Measurements from ENCODE around the gene CXCL13. TPM values are rescaled to one million over a fixed set of nuclear protein-coding genes. Genes with fewer than 3 reads are reported as not detected.

CXCL13 gene
- polyA plus RNA-seq, 1 of the 3 experiments (the other 2 are of a cell fraction): not detected

DNA sequence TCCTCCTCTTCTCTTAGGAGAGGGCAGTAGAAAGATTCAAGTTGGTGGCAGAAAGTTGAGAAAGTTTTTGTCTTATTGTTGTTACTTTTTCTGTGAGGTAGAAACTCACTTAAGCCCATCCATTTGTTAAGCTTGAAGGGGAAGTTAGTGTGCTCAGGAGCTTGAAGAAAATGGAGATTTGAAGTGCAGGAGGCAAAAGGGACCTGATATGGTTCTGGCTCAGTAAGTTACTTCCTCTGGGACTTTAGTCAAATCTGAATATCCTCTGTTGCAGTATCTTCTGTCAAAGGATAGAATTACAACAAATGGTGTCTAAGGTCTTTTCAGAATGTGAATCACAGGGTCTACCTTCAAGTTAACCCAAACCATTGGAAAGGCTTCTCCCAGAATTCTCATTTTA lies 46.2 kb downstream of the CXCL13 start:
- CTCF ChIA-PET: no interaction called here
- no peaks in the 10 kb centered on the region for H3K9me2 ChIP-seq

DNA sequence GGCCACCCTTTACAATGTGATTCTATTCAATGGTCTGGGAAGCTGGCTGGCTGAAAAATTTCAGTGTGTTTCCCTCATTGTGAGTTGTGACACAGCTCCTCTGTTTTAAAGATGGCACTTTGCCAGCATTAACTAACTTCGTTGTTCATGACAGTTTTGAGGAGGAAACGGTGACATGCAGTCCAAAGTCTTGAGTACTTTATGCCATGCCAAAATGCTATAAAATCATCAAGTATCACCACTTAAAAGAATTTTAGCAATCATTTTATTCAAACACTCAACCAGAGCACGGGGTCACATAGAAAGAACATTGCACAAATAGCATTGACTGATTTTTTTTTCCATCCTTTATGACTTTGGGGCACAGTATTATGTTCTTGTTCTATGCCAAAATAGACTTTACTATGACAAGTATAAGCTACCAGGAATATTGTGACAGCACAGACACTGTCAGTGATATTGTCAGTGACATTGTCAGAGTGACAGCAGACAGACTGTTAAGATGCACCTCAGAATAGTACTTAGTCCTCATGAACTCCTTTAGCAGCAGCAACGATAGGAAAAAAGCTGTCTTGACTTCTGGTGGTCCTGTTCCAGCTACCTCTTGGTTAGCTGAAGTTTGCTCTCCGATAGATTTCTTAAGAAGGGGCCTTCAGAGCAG lies 46.7 kb downstream of the CXCL13 start:
- CTCF ChIA-PET: no interaction called here

More for the DNA sequence above, 46.2 kb downstream of the CXCL13 start:
- Histone ChIP-seq H3K4me2 (no peak overlapping the region), H4K20me1 (ENCODE audit: insufficient read depth) (no peaks in the 10 kb centered on the region), H3K4me1 (ENCODE audit: control insufficient read depth in 1 of 2, insufficient read depth in 2 of 2, low read depth in 1 of 2, low read length in 1 of 2) (no peaks in the 10 kb centered on the region), H3K9me3 (peaks cover 2% of the 10 kb centered on the region; the same call in 1 of the 2 replicates), H3K36me3 (replicated peaks in 1 of 2; ENCODE audit: control insufficient read depth in 1 of 2, insufficient read depth in 2 of 2, low read length in 1 of 2) (no peaks in the 10 kb centered on the region), H3K9ac (no peak overlapping the region), H3K27me3 (ENCODE audit: insufficient read depth) (peaks cover 9% of the 10 kb centered on the region; the same call in 1 of the 2 replicates), H2AFZ (ENCODE audit: low read depth) (no peak overlapping the region), H3F3A (replicated peaks; ENCODE audit: insufficient read depth) (no peaks in the 10 kb centered on the region), H3K4me3 (ENCODE audit: low read depth in 2 of 2, low read length in 1 of 2) (no peak overlapping the region), H3K27ac (ENCODE audit: low read depth in 2 of 2, low read length in 1 of 2) (no peak overlapping the region), H3K79me2 (ENCODE audit: insufficient read depth) (no peaks in the 10 kb centered on the region)
- POLR2A ChIA-PET: no interaction called here
- no peak for DNase-seq
- TF ChIP-seq, protein P1, sequence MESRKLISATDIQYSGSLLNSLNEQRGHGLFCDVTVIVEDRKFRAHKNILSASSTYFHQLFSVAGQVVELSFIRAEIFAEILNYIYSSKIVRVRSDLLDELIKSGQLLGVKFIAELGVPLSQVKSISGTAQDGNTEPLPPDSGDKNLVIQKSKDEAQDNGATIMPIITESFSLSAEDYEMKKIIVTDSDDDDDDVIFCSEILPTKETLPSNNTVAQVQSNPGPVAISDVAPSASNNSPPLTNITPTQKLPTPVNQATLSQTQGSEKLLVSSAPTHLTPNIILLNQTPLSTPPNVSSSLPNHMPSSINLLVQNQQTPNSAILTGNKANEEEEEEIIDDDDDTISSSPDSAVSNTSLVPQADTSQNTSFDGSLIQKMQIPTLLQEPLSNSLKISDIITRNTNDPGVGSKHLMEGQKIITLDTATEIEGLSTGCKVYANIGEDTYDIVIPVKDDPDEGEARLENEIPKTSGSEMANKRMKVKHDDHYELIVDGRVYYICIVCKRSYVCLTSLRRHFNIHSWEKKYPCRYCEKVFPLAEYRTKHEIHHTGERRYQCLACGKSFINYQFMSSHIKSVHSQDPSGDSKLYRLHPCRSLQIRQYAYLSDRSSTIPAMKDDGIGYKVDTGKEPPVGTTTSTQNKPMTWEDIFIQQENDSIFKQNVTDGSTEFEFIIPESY (IDR thresholded peaks at IDR 0.05; ENCODE audit: borderline replicate concordance, low read depth): no peak
- no peak for TF ChIP-seq GATA2 (CRISPR knock-in tag; IDR thresholded peaks at IDR 0.05)
- no peak for TF ChIP-seq SIN3A (IDR thresholded peaks at IDR 0.05; ENCODE audit: borderline replicate concordance, low read depth, low read length)
- TF ChIP-seq FOXJ3 (CRISPR knock-in tag; IDR thresholded peaks at IDR 0.05): no peak
- TF ChIP-seq GABPA (IDR thresholded peaks at IDR 0.05; ENCODE audit: low read depth): no peak
- TF ChIP-seq RXRA (IDR thresholded peaks at IDR 0.05; ENCODE audit: borderline replicate concordance, low read depth): no peak
- no peak for TF ChIP-seq RCOR1 (IDR thresholded peaks at IDR 0.05; ENCODE audit: low read length)
- no peak for TF ChIP-seq RFX5 (IDR thresholded peaks at IDR 0.05; ENCODE audit: low read length)
- TF ChIP-seq, protein P2, sequence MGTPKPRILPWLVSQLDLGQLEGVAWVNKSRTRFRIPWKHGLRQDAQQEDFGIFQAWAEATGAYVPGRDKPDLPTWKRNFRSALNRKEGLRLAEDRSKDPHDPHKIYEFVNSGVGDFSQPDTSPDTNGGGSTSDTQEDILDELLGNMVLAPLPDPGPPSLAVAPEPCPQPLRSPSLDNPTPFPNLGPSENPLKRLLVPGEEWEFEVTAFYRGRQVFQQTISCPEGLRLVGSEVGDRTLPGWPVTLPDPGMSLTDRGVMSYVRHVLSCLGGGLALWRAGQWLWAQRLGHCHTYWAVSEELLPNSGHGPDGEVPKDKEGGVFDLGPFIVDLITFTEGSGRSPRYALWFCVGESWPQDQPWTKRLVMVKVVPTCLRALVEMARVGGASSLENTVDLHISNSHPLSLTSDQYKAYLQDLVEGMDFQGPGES (IDR thresholded peaks at IDR 0.05; ENCODE audit: low read depth, low read length): no peak
- no peak for TF ChIP-seq NFIC (IDR thresholded peaks at IDR 0.05; ENCODE audit: borderline replicate concordance)
- TF ChIP-seq, protein P3, sequence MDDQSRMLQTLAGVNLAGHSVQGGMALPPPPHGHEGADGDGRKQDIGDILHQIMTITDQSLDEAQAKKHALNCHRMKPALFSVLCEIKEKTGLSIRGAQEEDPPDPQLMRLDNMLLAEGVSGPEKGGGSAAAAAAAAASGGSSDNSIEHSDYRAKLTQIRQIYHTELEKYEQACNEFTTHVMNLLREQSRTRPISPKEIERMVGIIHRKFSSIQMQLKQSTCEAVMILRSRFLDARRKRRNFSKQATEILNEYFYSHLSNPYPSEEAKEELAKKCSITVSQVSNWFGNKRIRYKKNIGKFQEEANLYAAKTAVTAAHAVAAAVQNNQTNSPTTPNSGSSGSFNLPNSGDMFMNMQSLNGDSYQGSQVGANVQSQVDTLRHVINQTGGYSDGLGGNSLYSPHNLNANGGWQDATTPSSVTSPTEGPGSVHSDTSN (IDR thresholded peaks at IDR 0.05): no peak
- TF ChIP-seq YY1 (IDR thresholded peaks at IDR 0.05; ENCODE audit: low read depth): no peak
- TF ChIP-seq FOXM1 (IDR thresholded peaks at IDR 0.05; ENCODE audit: low read depth): no peak
- TF ChIP-seq NRF1 (IDR thresholded peaks at IDR 0.05; ENCODE audit: low read depth, low read length): no peak
- TF ChIP-seq ELF1 (IDR thresholded peaks at IDR 0.05): no peak
- TF ChIP-seq TEAD4 (IDR thresholded peaks at IDR 0.05; ENCODE audit: borderline replicate concordance, insufficient read depth): no peak

More for the DNA sequence above, 46.7 kb downstream of the CXCL13 start:
- WGBS (ENCODE audit: low lambda C conversion rate): 0% methylated on average over 5 of the region's 5 CpGs
- no peak for DNase-seq
- no peak overlapping the region for H3K9ac ChIP-seq
- H3F3A ChIP-seq (replicated peaks; ENCODE audit: insufficient read depth): no peaks in the 10 kb centered on the region
- no peaks in the 10 kb centered on the region for H3K9me3 ChIP-seq
- H3K27me3 ChIP-seq (ENCODE audit: insufficient read depth): peaks cover 9% of the 10 kb centered on the region; the same call in 1 of the 2 replicates
- H4K20me1 ChIP-seq (ENCODE audit: insufficient read depth): no peaks in the 10 kb centered on the region
- TF ChIP-seq MEF2A (IDR thresholded peaks at IDR 0.05; ENCODE audit: borderline replicate concordance, low read depth) (no peak), POLR2AphosphoS5 (IDR thresholded peaks at IDR 0.05; ENCODE audit: low read depth, low read length) (no peak)
- no peaks in the 10 kb centered on the region for H3K79me2 ChIP-seq (ENCODE audit: insufficient read depth)
- H3K4me2 ChIP-seq: no peak overlapping the region
- H3K36me3 ChIP-seq (replicated peaks in 1 of 2; ENCODE audit: control insufficient read depth in 1 of 2, insufficient read depth in 2 of 2, low read length in 1 of 2): no peaks in the 10 kb centered on the region
- no peak overlapping the region for H3K27ac ChIP-seq (ENCODE audit: low read depth in 2 of 2, low read length in 1 of 2)
- POLR2A ChIA-PET: no interaction called here
- no peaks in the 10 kb centered on the region for H3K9me2 ChIP-seq
- H2AFZ ChIP-seq (ENCODE audit: low read depth): no peak overlapping the region
- no peaks in the 10 kb centered on the region for H3K4me1 ChIP-seq (ENCODE audit: control insufficient read depth in 1 of 2, insufficient read depth in 2 of 2, low read depth in 1 of 2, low read length in 1 of 2)
- no peak overlapping the region for H3K4me3 ChIP-seq (ENCODE audit: low read depth in 2 of 2, low read length in 1 of 2)
